ENCODE measurements around the gene PIEZO1. TPM values are rescaled to one million over a fixed set of nuclear protein-coding genes. Genes with fewer than 3 reads are reported as not detected.

The PIEZO1 gene
- total RNA-seq, 2 donors from 2014 or later: 37.7 to 73.2 TPM

DNA sequence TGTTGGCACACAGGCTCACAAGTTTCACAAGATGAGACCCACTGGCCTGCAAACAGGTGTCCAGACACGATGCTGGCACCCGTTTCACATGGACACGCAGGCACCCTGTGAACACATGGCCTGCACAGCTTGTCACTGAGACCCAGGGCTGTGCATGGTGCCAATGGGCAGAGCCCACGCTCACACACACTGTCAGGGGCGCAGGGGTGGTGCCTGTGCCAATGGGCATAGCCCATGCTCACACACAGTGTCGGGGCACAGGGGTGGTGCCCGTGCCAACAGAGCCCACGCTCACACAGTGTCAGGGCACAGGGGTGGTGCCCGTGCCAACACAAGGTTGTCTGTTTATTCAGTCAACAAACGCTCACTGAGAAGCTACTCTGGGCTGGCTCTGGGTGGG is 49.4 kb downstream of the PIEZO1 start:
- Histone ChIP-seq H3K9me3 (no peaks in the 10 kb centered on the region), H3K36me3 (peaks cover 27% of the 10 kb centered on the region), H3K4me1 (peaks cover 0 to 11% of the 10 kb centered on the region in 2 donors), H3K4me3 (no peak overlapping the region), H3K27me3 (no peaks in the 10 kb centered on the region), H3K27ac (no peak overlapping the region)
- DNase-seq (ENCODE audit: low spot score): no peak
- TF ChIP-seq, protein P1, sequence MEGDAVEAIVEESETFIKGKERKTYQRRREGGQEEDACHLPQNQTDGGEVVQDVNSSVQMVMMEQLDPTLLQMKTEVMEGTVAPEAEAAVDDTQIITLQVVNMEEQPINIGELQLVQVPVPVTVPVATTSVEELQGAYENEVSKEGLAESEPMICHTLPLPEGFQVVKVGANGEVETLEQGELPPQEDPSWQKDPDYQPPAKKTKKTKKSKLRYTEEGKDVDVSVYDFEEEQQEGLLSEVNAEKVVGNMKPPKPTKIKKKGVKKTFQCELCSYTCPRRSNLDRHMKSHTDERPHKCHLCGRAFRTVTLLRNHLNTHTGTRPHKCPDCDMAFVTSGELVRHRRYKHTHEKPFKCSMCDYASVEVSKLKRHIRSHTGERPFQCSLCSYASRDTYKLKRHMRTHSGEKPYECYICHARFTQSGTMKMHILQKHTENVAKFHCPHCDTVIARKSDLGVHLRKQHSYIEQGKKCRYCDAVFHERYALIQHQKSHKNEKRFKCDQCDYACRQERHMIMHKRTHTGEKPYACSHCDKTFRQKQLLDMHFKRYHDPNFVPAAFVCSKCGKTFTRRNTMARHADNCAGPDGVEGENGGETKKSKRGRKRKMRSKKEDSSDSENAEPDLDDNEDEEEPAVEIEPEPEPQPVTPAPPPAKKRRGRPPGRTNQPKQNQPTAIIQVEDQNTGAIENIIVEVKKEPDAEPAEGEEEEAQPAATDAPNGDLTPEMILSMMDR (IDR thresholded peaks at IDR 0.05): no peak

DNA sequence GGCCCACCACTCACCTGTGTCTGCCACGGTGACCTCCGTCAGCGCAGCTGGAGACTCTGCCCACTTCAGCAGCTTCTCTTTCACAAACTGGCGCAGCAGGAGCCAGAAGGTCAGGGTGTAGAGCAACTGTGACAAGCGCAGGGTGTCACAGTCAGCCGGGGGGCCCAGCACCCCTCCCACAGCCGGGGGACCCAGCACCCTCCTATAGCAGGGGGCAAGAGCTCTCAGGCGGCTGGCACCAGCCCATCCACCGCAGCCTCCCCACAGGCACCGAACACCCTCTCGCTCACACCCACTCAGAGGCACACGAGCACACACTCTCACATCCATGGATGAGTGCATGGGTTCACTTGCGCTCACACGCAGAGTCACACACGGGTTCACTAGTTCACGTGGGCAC is 49.9 kb downstream of the PIEZO1 start:
- Histone ChIP-seq H3K4me1 (peaks cover 0 to 11% of the 10 kb centered on the region in 2 donors), H3K36me3 (peaks cover 31% of the 10 kb centered on the region), H3K27me3 (no peaks in the 10 kb centered on the region), H3K9me3 (no peaks in the 10 kb centered on the region), H3K27ac (no peak overlapping the region), H3K4me3 (no peak overlapping the region)
- DNase-seq (ENCODE audit: low spot score): no peak
- TF ChIP-seq, protein P1 (IDR thresholded peaks at IDR 0.05): no peak

DNA sequence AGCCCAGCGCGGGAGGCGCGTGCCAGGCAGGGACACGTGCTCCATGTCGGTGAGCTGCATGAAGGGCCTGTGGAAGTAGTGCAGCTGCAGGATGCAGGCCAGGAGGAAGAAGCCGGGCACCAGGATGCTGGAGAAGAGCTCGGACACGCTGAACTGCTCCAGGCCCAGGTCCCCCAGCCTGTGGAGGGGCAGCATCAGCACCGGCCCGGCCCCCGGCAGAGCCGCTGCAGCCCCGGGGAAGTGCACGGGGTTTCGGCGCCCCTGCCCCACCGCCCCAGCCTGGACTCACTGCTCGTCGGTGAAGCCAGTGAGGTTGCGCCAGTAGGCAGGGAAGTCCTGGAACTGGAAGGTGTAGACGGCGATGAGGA is 50.7 kb downstream of the PIEZO1 start:
- Histone ChIP-seq H3K27ac (no peak overlapping the region), H3K36me3 (peaks cover 33% of the 10 kb centered on the region), H3K4me1 (peaks cover 0 to 11% of the 10 kb centered on the region in 2 donors), H3K4me3 (no peak overlapping the region), H3K9me3 (no peaks in the 10 kb centered on the region), H3K27me3 (no peaks in the 10 kb centered on the region)
- TF ChIP-seq, protein P1 (IDR thresholded peaks at IDR 0.05): no peak
- DNase-seq (ENCODE audit: low spot score): no peak

DNA sequence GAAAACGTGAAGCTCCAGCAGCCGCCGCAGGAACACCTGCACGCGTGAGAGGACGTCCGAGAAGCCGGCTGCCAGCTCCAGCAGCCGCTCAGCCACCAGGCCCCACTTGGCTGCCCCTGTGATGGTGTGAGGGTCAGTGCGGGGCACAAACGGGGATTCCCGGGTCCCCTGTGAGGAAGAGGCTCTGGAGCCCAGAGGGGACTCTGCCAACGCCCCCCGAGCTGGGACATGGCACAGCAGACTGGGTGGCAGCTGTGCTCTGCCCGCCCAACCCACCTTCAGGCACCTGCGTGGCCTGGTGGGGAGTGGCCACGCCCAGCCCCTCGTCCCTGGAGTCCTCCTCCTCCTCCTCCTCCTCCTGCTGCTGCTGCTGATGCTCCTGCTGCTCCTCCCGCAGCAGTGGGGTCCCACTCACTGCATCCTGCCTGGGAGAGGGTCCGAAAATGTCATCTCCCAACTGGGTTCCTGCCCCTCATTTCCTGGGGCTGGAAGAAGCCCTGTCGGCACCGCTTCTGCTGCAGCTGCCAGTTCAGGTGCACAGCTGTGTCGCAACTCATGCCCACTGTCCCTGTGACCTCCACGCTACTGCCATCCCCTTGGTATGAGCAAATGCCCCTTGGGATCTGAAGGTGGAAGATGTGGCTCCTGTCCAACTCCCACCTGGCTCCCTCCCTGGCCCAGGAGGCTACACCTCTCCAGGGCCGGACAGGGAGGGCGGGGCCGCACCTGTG is 51.2 kb downstream of the PIEZO1 start:
- no peak overlapping the region for H3K27ac ChIP-seq
- no peaks in the 10 kb centered on the region for H3K9me3 ChIP-seq
- peaks cover 0 to 11% of the 10 kb centered on the region in 2 donors for H3K4me1 ChIP-seq
- DNase-seq (ENCODE audit: low spot score): no peak
- peaks cover 33% of the 10 kb centered on the region for H3K36me3 ChIP-seq
- H3K4me3 ChIP-seq: no peak overlapping the region
- TF ChIP-seq, protein P1 (IDR thresholded peaks at IDR 0.05): no peak
- H3K27me3 ChIP-seq: no peaks in the 10 kb centered on the region

DNA sequence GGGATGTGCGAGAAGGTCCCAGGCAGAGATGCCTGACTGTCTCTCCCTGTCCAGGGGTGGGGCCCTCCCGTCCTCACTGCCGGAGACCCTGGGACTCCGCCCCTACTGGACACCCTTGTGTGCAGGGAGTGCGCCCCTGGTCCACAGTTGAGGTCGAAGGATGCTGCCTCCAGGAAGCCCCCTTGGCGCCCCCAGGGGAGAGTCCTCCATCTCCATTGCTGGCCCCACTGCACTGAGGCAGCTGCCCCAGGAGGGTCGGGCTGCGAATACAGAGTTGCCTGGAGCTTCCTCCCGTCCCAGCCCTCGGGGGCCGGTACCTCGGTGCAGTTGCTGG is 52.1 kb downstream of the PIEZO1 start:
- H3K4me3 ChIP-seq: no peak overlapping the region
- TF ChIP-seq, protein P1 (IDR thresholded peaks at IDR 0.05): no peak
- no peak overlapping the region for H3K27ac ChIP-seq
- peaks cover 0 to 10% of the 10 kb centered on the region in 2 donors for H3K4me1 ChIP-seq
- H3K9me3 ChIP-seq: no peaks in the 10 kb centered on the region
- no peaks in the 10 kb centered on the region for H3K27me3 ChIP-seq
- H3K36me3 ChIP-seq: peaks cover 33% of the 10 kb centered on the region
- DNase-seq (ENCODE audit: low spot score): no peak
